ENCODE measurements around the gene KCNIP4. TPM values are rescaled to one million over a fixed set of nuclear protein-coding genes. Genes with fewer than 3 reads are reported as not detected.

Gene KCNIP4
- total and polyA plus RNA-seq, 10 of the 15 experiments (the other 5 are each of a cell fraction or from before 2014, with no cell fraction given), result 0.03 to 0.23 (median 0.13) TPM; not detected in 7

DNA sequence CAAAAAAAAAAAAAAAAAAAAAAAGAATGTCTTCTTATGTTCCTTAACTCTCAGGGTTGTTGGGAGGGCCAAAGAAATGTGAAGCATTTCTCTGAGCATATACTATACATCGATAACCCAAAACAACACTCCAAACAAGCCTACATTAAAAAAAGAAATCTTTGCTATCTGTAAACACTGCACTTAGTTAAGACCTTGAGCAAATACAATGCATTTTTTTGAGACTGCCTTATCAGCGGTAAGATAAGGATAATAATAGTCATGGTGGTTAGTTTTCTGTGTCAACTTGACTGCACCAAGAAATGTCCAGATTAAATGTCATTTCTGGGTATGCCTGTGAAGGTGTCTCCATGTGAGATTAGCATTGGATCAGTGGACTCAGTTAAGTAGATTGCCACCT lies 706.4 kb downstream of the KCNIP4 start:
- ATAC-seq (no peak), FAIRE-seq (no peak), DNase-seq (ENCODE audit: low read depth, low spot score) (no peak)
- ChIA-PET RAD21 (ENCODE audit: unreplicated experiment) (no interaction called here), POLR2A (no interaction called here), SMC1A (ENCODE audit: uncharacterized antibody, unreplicated experiment) (no interaction called here), CTCF (no interaction called here)
- no peaks in the 10 kb centered on the region for H3K79me2 ChIP-seq (ENCODE audit: control insufficient read depth, insufficient read depth, low read length)
- BruUV-seq (replicated peaks), result no TSS peak
- no peak overlapping the region for H3K27ac ChIP-seq (ENCODE audit: control insufficient read depth, insufficient read depth)
- no peaks in the 10 kb centered on the region for H3K36me3 ChIP-seq (ENCODE audit: control insufficient read depth in 2 of 2, insufficient read depth in 2 of 2, low read length in 1 of 2)
- in situ Hi-C loops (cut with MboI), result no loop called here
- H4K20me1 ChIP-seq (ENCODE audit: control insufficient read depth, insufficient read depth), result no peaks in the 10 kb centered on the region
- H3K9ac ChIP-seq (ENCODE audit: control insufficient read depth, insufficient read depth, low read length), result no peak overlapping the region
- H3K4me3 ChIP-seq, result no peak overlapping the region
- 46% methylated on average over 2 of the region's 2 CpGs for WGBS (ENCODE audit: insufficient coverage, insufficient replicate concordance, low lambda C conversion rate, missing lambda C conversion rate)
- TF ChIP-seq SMARCA5 (IDR thresholded peaks at IDR 0.05) (no peak), BHLHE40 (IDR thresholded peaks at IDR 0.05; ENCODE audit: borderline replicate concordance in 1 of 2, low read depth in 2 of 2, low read length in 1 of 2) (no peak), FOXM1 (IDR thresholded peaks at IDR 0.05; ENCODE audit: low read depth, low read length) (no peak), POLR2A (IDR thresholded peaks at IDR 0.05; ENCODE audit: low read depth, low read length) (no peak), SIX5 (IDR thresholded peaks at IDR 0.05; ENCODE audit: low read depth, low read length, severe bottlenecking) (no peak), STAT1 (conservative IDR thresholded peaks at IDR 0.05) (no peak), CREM (IDR thresholded peaks at IDR 0.05; ENCODE audit: low read depth) (no peak), USF2 (IDR thresholded peaks at IDR 0.05; ENCODE audit: borderline replicate concordance, low read depth, low read length) (no peak), RFX5 (IDR thresholded peaks at IDR 0.05; ENCODE audit: low read depth, low read length) (no peak), KDM1A (IDR thresholded peaks at IDR 0.05; ENCODE audit: borderline replicate concordance) (no peak), PKNOX1 (IDR thresholded peaks at IDR 0.05) (no peak), ZNF622 (IDR thresholded peaks at IDR 0.05) (no peak)
- TF ChIP-seq, protein P1, sequence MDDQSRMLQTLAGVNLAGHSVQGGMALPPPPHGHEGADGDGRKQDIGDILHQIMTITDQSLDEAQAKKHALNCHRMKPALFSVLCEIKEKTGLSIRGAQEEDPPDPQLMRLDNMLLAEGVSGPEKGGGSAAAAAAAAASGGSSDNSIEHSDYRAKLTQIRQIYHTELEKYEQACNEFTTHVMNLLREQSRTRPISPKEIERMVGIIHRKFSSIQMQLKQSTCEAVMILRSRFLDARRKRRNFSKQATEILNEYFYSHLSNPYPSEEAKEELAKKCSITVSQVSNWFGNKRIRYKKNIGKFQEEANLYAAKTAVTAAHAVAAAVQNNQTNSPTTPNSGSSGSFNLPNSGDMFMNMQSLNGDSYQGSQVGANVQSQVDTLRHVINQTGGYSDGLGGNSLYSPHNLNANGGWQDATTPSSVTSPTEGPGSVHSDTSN (IDR thresholded peaks at IDR 0.05; ENCODE audit: insufficient replicate concordance, low read depth, low read length), result no peak
- H3K4me2 ChIP-seq (ENCODE audit: control insufficient read depth, insufficient read depth), result no peak overlapping the region
- no peaks in the 10 kb centered on the region for H3K27me3 ChIP-seq (replicated peaks in 1 of 2; ENCODE audit: control insufficient read depth in 2 of 2, insufficient read depth in 2 of 2, low read length in 1 of 2)
- no peaks in the 10 kb centered on the region for H3K4me1 ChIP-seq (ENCODE audit: control insufficient read depth, insufficient read depth, low read length)
- H3K9me3 ChIP-seq (replicated peaks; ENCODE audit: control insufficient read depth, insufficient read depth, low read length), result no peaks in the 10 kb centered on the region
- intact Hi-C loops (cut with micrococcal nuclease; ENCODE audit: unreplicated experiment), result no loop called here
- no peak overlapping the region for H2AFZ ChIP-seq (ENCODE audit: control insufficient read depth, low read depth, low read length)

Measured in GM12878 (cell line).